Endodermal cell (in vitro differentiated cells): ENCODE measurements around the gene MYO16. TPM values are rescaled to one million over a fixed set of nuclear protein-coding genes. Genes with fewer than 3 reads are reported as not detected.

Experiments
- DNase-seq: peaks from one replicate; pipeline ENCODE4 v3.0.0-alpha.2; 2017
- H3K27ac ChIP-seq: 2 replicates; pipeline ENCODE4 v1.5.1; 2013; ENCODE audit warnings: mild to moderate bottlenecking, low read depth, low read length, moderate library complexity
- H3K27me3 ChIP-seq: 2 replicates; pipeline ENCODE4 v1.6.1; 2013; ENCODE audit warnings: mild to moderate bottlenecking, low read length, moderate library complexity; ENCODE audit not compliant: insufficient read depth, control insufficient read depth, poor library complexity, severe bottlenecking
- H3K36me3 ChIP-seq: 2 replicates; pipeline ENCODE4 v1.7.0; 2013; ENCODE audit warnings: mild to moderate bottlenecking, low read length, moderate library complexity; ENCODE audit not compliant: control insufficient read depth, insufficient read depth
- H3K4me1 ChIP-seq: one replicate; pipeline ENCODE4 v1.7.0; 2013; ENCODE audit warnings: low read length; ENCODE audit not compliant: control insufficient read depth, insufficient read depth
- H3K4me3 ChIP-seq: 2 replicates; pipeline ENCODE4 v1.5.1; 2013; ENCODE audit warnings: mild to moderate bottlenecking, low read length, moderate library complexity
- H3K9ac ChIP-seq: 2 replicates; pipeline ENCODE4 v1.6.1; 2013; ENCODE audit warnings: mild to moderate bottlenecking, low read length, moderate library complexity; ENCODE audit not compliant: poor library complexity, severe bottlenecking; ENCODE audit errors: extremely low read depth
- H3K9me3 ChIP-seq: 2 replicates; pipeline ENCODE4 v1.6.1; 2013; ENCODE audit warnings: mild to moderate bottlenecking, low read length, moderate library complexity; ENCODE audit not compliant: control insufficient read depth
- H3K27ac Mint-ChIP-seq: 2 replicates; pipeline ENCODE4 v1.8.0; 2020; ENCODE audit warnings: mixed read lengths
- H3K27me3 Mint-ChIP-seq: 2 replicates; pipeline ENCODE4 v1.8.0; 2021; ENCODE audit warnings: mild to moderate bottlenecking, mixed read lengths; ENCODE audit not compliant: insufficient read depth
- H3K36me3 Mint-ChIP-seq: 2 replicates; pipeline ENCODE4 v1.8.0; 2020; ENCODE audit warnings: low read depth, mixed read lengths
- H3K4me1 Mint-ChIP-seq: 2 replicates; pipeline ENCODE4 v1.8.0; 2020; ENCODE audit warnings: mixed read lengths
- H3K4me3 Mint-ChIP-seq: 2 replicates; pipeline ENCODE4 v1.8.0; 2020; ENCODE audit warnings: mild to moderate bottlenecking, moderate library complexity, mixed read lengths
- H3K9me3 Mint-ChIP-seq: 2 replicates; pipeline ENCODE4 v1.8.0; 2020; ENCODE audit warnings: mild to moderate bottlenecking, mixed read lengths
- CTCF ChIP-seq: fragments of 200-600 bp; sonication (generic); conservative IDR thresholded peaks from 2 replicates; pipeline ENCODE4 v1.5.0; 2021; ENCODE audit warnings: antibody characterized with exemption, mild to moderate bottlenecking
- WGBS, 2 experiments: methylation state at CpG; one replicate each; pipeline versions ENCODE4 v1.1.5 to v1.1.7; 2013; ENCODE audit warnings: missing lambda C conversion rate in 2 of 2, mixed read lengths in 1 of 2; ENCODE audit not compliant: insufficient coverage in 1 of 2, insufficient read length in 1 of 2; 5-methylcytosine and 5-hydroxymethylcytosine counted together
- total RNA-seq, 2 donors: library from RNA; stranded (reverse); fragmentation: NEBNext Ultra II Directional in 1 of 2; extraction: Animal tissue kit (Norgen Biotek cat#: 25700) in 1 of 2; gene quantifications; 2 replicates in 1 of 2; 3 replicates in 1 of 2; pipeline ENCODE4 v1.2.1, GENCODE V29; 2021

MYO16 gene
- total RNA-seq, 2 donors from 2014 or later, result 0.70 to 1.2 TPM

DNA sequence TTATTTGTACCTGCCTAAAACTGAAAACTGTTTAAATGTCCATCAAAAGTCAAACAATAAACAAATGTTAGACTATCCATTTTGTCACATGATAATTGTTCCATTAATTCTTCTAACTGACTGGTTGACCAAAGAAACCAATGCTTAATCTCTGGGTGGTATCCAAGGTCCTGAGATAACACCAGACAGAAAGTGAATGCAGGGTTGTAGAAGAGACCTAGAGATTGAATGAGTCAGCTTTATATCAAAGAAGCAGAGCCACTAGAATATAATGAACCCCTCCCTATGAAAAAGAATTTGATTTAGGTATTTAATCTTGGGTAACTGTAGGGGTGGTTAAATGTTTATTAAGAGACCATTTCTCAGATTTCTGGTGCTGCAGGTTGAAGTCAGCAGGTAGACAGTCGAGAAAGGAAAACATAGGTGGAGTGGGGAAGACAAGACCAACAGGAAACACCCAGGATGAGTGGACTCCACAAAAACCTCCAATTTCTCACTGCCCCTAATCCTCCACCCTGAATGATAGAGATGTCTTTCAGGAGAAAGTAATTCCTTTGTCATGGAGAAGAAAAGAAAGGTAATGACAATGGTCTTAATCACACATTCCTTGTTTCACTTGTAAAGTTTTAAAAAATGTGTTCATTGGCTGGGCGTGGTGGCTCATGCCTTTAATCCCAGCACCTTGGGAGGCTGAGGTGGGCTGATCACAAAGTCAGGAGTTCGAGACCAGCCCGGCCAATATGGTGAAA lies 620.5 kb downstream of the MYO16 start:
- Histone ChIP-seq H3K27me3 (no peaks in the 10 kb centered on the region), H3K9me3 (peaks cover 50% of the 10 kb centered on the region), H3K4me1 (no peaks in the 10 kb centered on the region), H3K36me3 (no peaks in the 10 kb centered on the region), H3K27ac (no peak overlapping the region), H3K9ac (no peak overlapping the region), H3K4me3 (peak overlapping the region; percentile 2)
- Mint-ChIP-seq H3K4me3 (no peak overlapping the region), H3K27me3 (no peaks in the 10 kb centered on the region), H3K4me1 (peaks cover 16% of the 10 kb centered on the region), H3K36me3 (peaks cover 15% of the 10 kb centered on the region), H3K27ac (no peak overlapping the region), H3K9me3 (peaks cover 36% of the 10 kb centered on the region)
- 83 to 89% methylated on average over 2 to 4 of the region's 4 CpGs for WGBS, 2 experiments
- no peak for TF ChIP-seq CTCF
- DNase-seq, result no peak

DNA sequence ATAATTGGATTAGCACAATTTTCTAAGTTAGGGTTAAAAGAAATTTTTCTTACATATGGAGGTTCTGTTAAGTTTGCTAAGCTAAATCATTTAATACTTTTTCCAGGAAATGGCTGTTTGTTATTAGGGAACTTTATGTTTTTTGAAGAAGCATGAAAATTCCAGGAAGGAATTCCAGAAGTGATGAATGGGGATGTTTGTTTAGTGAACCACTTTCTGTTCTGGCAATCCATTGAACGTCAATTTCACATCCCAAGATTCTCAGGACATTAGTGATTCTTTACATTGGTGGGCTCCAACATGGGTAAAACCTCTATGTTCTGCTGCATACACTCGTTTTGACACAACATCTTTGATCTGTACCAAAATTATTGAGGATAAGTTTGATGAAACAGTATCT lies 622.5 kb downstream of the MYO16 start:
- Mint-ChIP-seq H3K36me3 (peaks cover 15% of the 10 kb centered on the region), H3K4me1 (peaks cover 4% of the 10 kb centered on the region), H3K9me3 (peaks cover 41% of the 10 kb centered on the region), H3K4me3 (no peak overlapping the region), H3K27ac (no peak overlapping the region), H3K27me3 (no peaks in the 10 kb centered on the region)
- no peaks in the 10 kb centered on the region for H3K36me3 ChIP-seq
- no peaks in the 10 kb centered on the region for H3K27me3 ChIP-seq
- DNase-seq, result no peak
- no peak overlapping the region for H3K9ac ChIP-seq
- H3K9me3 ChIP-seq, result peaks cover 55% of the 10 kb centered on the region
- WGBS, 2 experiments, result 97% methylated on average over 2 of the region's 2 CpGs; no CpG with 5 or more reads in 1 of the 2 experiments
- TF ChIP-seq CTCF, result no peak
- no peak overlapping the region for H3K4me3 ChIP-seq
- no peaks in the 10 kb centered on the region for H3K4me1 ChIP-seq
- no peak overlapping the region for H3K27ac ChIP-seq

DNA sequence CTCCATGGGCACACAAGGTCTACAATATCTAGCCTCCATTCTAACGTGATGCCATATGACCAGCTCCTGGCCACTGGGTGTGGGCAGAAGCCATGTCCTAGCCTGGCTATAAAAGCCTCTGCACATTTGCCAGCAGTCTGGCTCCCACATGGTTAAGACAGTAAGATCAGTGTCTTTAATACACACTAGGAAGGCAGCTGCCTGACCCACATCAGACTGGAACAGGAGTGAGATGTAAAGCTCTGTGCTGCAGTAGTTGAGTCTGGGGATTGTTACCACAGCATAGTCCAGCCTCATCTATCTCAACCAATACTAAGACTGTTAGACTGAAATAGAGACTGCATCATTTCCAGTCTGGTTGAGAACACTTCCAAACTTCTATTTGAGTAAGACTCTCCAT lies 623.9 kb downstream of the MYO16 start:
- Histone ChIP-seq H3K4me3 (no peak overlapping the region), H3K27ac (no peak overlapping the region), H3K4me1 (no peaks in the 10 kb centered on the region), H3K9ac (no peak overlapping the region), H3K27me3 (no peaks in the 10 kb centered on the region), H3K36me3 (no peaks in the 10 kb centered on the region), H3K9me3 (peaks cover 45% of the 10 kb centered on the region)
- Mint-ChIP-seq H3K4me3 (no peak overlapping the region), H3K27me3 (no peaks in the 10 kb centered on the region), H3K36me3 (peaks cover 13% of the 10 kb centered on the region), H3K27ac (no peak overlapping the region), H3K4me1 (peaks cover 6% of the 10 kb centered on the region), H3K9me3 (peaks cover 35% of the 10 kb centered on the region)
- WGBS, 2 experiments, result 88% methylated on average over 1 of the region's 1 CpG; no CpG with 5 or more reads in 1 of the 2 experiments
- no peak for TF ChIP-seq CTCF
- DNase-seq, result no peak
